NCI-H128 (cell line): ENCODE measurements around the gene NUTM2B.
"Not testable (repeated sequence)": the region's sequence is repeated elsewhere in the genome, so short reads cannot be mapped to it uniquely, and the experiment has no call there.

Experiments used
- DNase-seq: peaks from one replicate; lab custom pipeline; 2025; ENCODE audit not compliant: unreplicated experiment; lab: John Stamatoyannopoulos, UW

The NUTM2B gene

DNA sequence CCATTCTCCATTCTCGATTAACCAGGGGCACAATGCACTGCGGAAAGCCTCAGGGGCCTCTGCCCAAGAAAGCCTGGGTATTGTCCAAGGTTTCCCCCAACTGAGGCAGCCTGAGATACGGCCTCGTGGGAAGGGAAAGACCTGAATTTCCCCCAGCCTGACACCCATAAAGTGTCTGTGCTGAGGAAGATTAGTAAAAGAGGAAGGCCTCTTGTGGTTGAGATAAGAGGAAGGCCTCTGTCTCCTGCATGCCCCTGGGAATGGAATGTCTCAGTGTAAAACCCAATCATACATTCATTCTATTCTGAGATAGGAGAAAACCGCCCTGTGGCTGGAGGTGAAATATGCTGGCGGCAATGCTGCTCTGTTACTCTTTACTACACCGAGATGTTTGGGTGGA is 41.8 kb downstream of the NUTM2B start:
- not testable (repeated sequence) for DNase-seq

DNA sequence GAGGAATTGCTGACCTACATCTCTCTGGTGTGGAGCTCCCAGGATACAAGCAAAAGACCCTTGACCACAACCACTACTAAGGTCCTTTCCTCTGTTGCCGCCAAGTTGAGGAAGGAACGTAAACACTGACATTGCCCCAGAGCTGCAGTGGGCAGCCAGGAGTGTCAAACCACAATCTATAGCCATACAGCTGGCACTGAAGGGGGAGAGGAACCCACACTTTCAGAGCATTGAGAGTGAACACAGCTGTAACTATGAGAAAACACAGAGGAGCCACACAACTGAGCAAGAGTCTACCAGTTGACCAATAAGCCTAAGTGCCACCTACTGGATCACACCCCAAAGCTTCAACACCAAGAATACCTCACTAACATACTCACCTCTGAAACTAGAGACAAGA is 45.5 kb downstream of the NUTM2B start:
- DNase-seq, result not testable (repeated sequence)

DNA sequence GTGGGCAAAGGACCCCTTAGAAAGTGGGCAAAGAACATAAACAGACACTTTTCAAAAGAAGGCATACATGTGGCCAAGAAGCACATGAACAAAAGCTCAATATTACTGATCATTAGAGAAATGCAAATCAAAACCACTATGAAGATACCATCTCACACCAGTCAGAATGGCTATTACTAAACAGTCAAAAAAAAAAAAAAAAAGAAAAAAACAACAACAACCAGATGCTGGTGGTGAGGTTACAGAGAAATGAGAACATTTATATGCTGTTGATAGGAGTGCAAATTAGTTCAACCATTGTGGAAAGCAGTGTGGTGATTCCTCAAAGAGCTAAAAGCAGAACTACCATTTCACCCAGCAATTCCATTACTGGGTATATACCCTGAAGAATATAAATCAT is 50.6 kb downstream of the NUTM2B start:
- DNase-seq, result not testable (repeated sequence)

DNA sequence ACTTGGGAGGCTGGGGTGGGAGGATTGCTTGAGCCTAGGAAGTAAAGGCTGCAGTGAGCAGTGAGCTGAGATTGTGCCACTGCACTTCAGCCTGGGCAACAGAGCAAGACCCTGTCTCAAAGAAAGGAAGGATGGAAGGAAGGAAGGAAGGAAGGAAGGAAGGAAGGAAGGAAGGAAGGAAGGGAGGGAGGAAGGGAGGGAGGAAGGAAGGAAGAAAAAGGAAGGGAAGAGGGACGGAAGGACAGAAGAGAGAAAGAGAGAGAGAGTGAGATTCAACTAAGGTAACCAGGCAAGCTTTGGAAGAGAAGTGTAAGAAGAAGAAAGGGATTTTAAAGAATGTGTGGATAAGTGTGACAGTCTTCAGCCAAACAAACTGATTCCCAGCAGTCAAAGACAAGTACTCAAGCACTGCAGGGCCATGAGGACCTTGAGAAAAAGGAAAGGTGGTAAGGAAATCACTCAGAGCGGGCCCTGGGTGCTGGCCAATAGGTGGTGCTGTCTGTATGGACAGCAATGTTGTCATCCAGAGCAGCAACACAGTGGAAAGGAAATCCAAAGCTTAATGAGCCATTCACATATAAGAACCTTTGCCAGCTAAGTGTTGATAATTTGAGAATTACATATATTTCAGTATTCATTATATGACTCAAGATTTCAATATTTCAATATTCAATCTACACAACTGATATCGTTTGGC is 55.4 kb downstream of the NUTM2B start:
- not testable (repeated sequence) for DNase-seq
